HG03095 (cell line): ENCODE measurements around the gene PKNOX2.

Source experiments
- ATAC-seq: cut with Tn5 transposase; IDR thresholded peaks from one replicate; pipeline ENCODE4 v1.9.1; 2021; ENCODE audit warnings: moderate library complexity; ENCODE audit not compliant: unreplicated experiment

Gene PKNOX2

DNA sequence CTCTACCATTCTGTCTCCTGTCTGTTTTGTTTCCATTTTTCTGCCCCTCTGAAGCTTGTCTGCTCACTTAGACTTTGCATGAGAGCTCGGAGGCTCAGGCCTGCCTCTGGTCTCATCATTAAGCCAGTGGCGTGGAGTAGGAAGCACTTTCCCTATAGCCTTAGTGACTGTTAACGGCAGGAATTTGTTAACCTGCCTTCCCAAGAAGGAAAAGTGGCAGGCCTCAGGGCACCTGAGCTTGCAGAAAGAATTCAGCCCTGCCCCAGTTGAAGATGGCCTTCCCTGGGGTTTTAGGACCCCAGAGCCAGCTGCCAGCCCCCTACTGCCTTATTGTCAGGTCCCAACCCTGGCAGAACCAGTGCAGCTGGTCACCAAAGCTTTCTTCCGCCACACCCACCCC, 93.2 kb downstream of the PKNOX2 start:
- no peak for ATAC-seq

DNA sequence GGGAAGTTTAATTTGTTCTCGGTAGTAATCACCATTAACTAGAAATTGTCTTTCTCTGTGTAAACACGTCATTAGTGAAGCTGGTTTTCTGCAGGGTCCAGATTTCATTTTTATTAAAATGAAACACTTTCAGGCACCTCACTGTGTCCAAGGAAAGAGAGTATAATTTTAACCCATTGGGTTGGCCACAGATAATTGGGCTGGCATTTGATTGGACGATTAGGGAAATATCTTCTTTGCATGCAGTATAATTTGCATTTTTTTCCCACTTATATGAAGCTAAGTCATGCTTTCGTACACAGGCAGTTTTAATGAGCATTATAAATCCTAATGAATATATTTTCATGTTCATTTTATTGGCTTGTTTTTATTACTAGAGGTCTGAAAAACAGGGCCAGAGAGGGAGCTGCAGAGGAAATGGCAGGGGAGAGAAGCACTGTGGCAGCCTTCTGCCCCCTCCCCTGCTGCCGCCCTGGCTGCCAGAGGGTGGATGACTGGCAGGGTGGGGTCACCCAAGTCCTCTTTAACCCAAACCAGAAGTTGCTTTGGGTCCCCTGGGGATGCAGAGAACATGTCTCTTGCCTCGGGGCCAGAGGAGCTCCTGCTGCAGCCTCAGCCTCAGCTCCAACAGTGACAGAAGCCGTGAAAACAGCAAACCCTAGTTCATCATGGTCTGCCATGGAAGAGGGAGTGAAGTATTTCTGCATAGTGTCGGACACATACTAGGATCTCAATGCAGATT, 93.9 kb downstream of the PKNOX2 start:
- ATAC-seq: no peak

DNA sequence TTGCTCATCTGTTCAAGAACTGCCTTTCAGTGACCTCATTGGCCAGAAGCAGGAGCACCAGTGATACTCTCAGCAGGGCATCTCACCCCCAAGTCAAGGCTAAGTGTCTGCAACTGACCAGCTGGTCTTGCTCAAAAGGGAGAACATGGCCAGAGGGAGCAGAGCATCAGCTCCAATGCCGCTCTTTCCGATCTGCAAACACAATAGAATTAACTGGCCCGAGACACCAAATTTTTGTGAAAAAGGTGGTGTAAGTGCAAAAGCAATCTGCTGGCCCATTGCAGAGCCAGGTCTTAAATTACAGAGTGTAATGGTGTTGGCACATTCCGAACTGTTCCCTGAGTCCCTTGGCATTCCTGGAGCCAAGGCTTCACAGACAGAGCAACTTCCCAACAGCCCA, 97.0 kb downstream of the PKNOX2 start:
- no peak for ATAC-seq

DNA sequence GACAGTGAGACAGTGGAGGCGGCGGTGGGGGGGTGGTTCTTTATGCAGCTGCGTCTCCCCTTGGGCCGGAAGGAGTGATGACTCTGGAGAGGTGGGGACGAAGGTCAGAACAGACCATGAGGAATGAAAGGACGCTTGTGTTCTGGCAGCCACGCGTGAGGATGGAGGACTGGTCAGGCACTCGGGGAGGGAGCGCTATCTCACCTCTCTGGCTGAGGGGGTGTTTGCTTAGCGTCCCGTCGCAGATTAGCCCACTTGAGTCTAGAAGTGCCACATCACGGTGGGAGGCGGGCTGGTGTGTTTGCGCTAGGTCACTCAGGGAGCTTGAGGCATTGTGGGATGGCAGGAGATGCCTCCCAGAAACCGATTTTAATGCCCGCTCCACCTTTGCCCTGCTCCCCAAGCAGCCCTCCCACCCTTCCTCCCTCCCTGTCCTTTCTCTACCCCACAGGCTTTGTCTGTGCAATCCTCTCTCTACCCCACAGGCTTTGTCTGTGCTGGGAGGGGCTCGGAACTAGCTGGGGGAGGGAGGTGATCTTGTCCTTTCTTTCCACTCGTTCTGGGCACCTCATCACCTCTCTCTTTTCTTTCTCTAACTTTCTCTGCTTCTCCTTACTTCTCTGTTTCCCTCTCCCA, 97.8 kb downstream of the PKNOX2 start:
- ATAC-seq: no peak

DNA sequence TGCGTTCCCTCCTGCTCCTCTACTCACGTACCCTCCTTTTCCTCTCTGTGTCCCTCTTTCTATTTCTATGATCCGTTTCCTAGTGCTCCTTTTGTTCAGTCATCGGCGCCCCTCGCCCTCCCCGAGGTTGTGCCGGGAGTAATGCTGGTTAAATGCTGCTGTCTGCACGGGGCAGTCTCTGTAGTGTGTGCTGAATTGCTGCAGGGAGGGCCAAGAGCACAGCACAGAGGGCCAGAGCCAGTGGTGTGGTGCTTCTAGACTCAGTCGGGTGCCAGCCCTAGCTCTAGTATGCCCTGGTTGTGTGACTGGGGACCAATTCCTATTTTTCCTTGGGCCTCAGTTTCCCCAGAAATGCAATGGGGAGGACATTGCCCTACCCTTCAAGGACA, 98.3 kb downstream of the PKNOX2 start:
- ATAC-seq: no peak

DNA sequence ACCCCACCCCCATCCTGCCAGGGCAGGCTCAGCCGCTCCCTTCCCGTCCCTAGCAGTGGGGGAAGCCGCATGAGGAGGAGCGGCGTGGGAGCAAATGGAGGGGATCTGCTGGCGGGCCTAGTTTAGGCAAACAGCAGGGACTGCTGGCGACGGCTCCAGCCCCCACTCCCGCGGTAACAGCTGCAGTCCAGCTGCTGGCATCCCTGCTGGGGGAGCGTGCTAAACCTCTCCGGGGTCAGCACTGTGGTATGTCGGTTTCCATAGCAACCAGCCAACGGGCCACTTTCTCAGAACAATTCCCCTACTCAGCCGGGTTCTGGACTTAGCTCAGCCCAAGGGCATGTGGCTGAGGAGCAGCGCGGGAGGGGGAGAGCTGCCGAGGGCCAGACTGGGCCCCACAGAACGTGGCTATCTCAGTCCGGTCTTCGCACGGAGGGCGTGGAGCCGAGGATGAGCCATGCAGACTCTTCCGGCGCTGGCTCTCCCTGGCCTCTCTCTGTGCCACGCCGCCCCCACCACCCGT, 98.8 kb downstream of the PKNOX2 start:
- ATAC-seq: no peak

DNA sequence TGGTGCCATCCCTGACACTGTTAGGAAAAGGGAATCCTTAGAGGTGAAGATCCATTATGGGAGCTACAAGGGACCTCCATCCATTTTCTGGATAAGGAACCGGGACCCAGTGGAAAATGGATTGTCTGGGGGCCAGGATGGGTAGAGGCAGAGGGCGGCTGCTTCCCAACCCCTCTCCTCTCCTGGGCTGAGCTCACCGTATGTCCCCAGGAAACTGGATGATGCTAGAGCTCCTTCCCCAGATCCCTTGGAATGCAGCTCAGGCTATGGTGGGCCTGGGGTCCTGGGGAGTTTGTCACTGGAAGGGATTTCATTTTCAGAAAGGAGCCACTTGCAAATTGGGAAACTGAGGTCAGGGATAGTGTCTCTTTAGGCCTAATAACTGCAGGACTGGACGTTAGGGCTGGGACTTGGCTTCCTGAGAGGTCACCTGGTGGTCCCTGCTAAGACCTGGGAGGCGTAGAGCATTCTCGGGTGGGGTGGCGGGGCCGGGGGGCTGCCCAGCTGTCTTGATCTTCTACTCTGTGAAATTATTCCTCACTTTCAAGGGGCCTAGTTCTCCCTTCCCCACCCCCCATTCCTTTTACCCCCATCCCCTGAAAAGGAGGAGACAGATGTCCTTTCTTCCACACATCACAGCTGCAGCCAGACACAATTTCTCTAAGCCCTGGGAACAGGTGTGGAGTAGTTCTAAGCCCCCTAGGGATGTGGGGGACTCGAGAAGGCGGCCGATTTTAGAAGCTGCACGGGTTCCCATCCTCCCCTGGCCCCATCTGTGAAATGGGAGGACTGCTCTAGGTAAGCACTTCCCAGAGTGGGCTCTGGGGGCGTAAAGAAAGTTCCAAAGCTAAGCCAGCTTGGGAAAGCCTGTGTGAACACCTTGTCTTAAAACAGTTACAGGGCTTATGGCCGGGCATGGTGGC, 99.8 kb downstream of the PKNOX2 start:
- ATAC-seq: no peak

DNA sequence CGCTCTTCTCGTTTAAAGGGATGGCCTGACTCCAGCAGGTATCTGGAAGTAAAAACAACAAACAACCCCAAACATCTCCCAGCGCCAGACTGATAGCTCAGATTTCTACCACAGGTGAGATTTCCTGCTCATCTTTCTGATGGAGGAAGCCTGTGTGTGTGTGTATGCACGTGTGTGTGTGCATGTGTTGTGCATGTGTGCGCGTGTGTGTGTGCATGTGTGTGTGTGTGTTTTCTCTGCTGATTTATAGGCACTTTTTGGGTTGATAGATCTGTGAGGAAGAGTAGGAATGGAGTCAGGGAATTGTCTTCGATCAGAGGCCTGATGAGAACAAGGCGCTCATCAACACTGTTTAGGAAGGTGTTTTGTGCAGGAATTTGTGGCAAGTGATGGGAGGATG, 103.0 kb downstream of the PKNOX2 start:
- no peak for ATAC-seq

DNA sequence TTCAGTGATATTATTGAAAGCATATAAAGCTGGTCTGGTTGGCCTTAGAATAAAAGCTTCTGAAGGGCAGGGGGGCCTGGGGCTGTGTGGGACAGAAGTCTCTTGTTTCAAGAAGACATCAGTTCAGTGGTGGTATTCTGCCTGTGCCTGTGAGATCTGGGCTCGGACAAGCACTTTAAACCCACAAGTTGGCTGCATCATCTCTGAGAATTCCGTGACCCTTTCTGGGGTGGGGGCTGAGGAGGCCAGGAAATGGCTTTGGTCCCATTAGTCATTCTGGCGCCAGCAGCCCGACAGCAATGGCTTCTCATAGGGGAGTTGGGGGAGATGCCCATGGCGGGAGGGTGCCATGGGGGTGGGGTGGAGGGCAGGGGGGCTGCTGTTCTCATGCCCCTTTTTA, 104.1 kb downstream of the PKNOX2 start:
- ATAC-seq: no peak

DNA sequence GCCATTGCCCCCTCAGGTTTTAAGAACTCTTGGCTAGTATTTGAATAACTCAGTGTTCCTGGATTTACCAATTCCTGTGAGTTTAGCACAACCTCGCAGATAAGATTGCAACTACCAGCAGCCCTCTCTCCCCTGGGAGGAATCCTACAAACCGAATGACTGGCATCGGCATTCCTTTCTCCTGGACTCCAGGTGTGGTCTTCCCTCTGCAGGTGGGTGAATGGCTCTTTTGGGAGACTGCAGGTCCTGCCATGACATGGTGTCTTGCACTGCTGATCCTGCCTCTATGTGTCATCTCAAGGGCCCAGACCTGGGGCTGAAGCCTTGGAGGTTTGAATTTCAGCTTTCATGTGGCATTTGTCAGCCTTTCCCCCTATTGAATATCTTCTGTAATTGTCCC, 105.6 kb downstream of the PKNOX2 start:
- no peak for ATAC-seq

DNA sequence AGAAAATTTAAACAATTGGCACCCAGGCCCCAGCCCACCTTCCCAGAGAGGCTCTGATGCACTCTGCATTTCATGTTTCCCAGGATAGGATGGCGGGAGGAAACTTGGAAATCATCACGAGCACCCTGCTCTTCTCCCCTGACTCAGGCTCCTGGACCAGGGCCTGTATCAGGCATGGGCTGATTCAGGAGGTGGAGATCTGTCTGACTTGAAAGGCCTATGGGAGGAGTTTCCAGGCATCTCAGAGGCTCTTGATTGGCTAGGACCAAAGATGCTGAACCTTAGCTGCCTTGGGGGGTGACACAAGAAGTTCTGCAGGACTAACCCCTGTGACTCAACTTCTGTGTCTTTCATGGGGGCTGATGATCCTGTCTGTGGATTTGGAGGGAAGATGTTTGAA, 106.2 kb downstream of the PKNOX2 start:
- no peak for ATAC-seq

DNA sequence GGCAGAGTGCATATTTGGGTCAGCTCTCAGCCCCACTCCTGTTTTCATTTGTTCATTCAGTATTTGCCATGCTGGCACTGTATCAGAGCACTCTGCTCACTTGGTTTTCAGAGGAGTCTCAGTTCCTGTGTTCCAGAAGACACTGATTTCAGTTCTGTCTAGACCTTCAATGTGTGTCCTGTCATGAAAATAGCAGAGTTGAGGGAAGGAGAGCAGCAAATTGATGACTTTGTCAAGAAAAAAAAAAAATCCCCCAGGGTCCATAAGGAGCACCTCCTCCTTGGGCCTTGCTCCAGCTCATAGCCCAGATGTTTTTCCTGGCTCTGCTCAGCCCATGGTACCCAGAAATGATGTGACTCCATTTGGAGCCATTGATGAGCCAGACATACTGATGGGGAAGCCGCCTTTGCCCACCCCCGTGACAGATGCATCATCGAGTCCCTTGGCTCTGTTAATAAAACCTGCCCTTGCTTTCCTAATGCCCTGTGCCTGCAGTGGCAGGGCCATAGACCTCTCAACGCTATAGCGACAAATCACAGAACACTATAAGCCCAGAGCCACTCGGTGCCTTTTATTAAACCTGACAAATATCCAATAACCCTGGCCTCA, 107.0 kb downstream of the PKNOX2 start:
- ATAC-seq: no peak

DNA sequence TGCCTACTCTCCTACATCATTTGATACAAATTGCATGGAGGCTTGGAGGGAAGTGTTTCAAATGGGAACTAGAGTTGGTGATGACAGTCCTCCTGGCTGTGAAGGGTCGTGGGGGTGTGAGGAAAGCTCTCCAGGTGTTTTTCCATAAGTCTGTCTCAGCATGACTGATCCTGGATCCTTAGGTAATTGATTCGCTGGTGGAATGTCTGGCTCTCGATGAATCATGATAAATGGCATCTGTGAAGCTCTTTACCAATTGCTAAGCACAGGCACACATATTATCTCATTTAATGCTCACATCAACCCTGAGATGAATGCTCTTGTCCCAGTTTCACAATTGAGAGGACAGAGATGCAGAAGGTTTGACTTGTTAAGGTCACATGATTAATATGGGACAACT, 107.5 kb downstream of the PKNOX2 start:
- no peak for ATAC-seq

DNA sequence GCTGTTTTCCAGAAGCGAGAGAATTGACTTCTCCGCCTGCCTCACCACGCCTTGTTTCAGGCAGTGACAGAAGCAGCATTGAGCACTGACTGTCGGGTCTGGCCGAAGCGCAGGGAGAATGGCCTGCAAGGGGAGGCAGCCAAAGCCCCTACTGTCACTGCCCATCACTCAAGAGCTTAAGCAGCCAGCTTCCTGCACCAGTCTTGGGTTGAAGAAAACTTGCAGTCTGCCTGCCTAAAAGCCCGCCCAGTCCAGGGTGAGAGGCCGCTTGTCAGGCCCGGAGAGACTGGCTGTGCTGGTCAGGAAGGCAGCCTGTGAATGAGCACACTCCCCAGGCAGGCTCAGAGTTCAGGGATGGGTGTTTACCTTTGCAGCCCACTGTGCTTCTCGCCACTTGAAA, 108.3 kb downstream of the PKNOX2 start:
- no peak for ATAC-seq

DNA sequence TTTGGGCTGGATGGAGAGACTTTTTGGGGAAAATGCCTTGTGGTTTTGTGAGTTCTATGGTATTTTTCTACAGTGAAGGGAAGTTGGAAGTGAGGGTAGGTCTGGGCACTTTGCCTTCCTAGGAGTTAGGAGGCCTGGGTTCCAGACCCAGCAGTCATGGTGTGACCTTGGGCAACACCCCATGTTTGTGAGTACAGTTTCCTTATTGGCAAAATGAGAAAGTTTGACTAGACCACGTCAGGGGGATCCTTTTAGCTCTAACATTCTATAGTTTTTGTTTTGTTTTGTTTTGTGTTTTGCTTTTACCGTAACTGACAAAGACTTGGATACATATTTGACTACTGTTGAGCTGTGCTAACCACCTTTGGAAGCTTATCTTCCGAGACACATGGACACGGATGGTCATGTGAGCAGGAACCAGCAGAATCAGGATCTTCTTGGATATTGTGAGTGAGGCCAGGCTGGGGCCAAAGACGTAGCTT, 109.0 kb downstream of the PKNOX2 start:
- ATAC-seq: no peak

DNA sequence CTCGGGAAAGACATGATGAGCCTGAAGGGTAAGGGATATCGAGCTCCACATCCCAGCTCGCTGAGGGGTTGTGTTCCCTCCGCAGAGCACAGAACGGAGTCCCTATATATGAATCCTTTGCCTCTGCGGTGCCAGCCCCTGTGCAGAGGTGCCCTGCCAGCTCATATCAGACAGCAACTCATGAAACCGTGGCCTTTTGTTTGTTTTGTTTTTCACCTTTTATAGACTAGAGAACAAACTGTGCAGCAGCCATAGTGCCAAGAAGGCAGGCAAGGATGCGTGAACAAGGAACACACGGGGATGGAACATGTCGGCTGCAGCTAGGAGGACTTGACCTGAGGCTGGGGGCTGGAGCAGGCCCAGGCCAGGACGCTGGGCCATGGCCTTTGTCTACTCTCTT, 109.8 kb downstream of the PKNOX2 start:
- no peak for ATAC-seq

DNA sequence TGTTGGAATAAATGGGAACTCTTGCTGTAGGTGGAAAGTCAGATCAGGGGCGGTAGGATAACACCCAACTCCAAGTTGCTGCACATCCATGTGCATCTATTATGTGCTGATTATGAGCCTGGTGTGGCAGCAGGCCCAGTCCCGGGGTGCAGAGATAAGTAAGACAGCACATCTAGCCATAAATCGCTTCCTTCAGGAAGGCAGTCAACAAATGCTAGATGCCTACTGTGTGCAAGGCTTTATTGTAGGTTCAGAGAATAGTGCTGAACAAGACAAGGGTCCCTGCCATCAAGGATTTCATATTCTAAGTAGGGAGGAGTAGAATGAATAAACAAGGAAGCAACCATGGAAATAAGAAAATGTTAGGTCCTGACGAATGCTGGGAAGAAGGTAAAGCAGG, 110.2 kb downstream of the PKNOX2 start:
- ATAC-seq: no peak

DNA sequence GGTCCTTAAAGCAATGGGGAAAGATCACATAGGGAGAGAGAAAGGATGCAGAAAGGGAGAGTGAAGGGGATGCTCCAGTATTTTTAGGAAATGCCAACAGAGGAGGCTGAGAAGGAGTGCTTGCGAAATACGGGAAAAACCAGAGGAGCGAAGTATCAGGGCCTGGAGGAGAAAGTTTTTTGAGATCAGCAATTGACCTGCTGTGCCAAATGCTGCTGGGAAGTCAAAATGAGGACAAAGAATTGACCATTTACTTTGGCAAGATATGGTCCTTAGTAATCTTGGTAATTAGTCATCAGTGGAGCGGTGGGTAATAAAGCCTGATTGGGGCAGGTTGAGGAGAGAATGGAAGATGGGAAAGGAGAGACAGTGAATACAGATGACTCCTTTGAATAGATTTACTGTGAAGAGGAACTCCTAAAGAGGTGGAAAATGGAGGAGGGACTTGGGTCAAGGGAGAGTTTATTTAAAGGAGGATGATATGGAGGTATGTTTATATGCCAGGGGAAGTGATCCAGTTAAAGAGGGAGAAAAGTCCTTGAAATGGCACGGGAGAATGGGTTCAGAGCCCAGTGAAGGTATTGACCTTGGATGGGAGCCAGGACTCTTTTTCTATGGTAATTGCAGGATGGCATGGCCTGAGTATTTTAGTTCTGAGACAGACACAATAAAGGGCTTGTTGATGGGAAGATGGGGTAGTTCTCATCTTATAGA, 111.5 kb downstream of the PKNOX2 start:
- ATAC-seq: no peak

DNA sequence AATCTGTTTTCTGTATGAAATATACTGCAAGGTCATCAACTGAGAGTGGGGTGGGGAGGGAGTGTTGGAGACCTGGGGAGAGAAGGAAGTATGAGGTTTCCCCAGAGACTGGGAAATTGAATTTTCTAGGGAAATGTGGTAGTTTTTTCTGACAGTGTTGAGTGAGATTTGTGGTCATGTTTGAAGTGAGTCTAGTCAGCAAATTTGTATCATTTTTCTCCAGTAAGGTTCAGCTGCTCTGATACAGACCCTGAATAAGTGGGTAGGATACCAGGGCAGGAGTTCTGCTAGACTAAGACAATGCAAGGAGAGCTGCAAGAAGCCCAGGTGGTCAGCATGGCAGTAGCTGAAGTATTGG, 112.0 kb downstream of the PKNOX2 start:
- no peak for ATAC-seq

DNA sequence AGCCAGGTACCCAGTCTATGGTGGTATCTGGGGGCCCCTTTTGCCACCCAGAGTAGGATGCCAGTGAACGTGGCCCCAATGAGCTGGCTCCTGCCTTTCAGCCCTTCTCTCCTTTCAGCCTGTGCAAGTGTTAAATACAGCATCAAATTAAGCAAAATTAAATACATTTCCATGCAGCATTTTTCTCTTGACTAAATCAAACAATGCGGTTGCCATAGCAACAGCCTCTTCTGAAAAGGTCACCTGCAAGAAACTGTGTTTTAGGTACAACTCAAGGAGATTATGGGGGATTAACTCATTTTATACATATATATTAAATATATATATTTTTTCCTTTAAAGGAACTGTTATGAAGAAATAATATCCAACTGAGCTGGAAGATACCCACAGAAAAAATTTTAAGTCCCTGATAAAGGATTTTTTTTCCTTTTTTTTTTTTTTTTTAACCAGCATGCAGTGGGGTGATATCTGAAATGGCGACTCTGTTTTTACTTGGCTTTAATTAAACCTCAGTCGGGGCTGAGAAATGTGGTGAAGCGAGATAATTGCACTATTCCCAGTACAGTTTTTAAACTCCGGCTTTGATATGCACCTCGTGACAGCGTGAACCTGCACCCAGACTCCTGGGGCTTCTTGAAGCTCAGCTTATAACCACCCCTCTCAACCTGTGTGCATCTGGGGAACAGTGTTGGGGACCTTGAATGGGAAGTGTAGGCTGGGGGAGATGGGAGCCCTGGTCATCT, 115.3 kb downstream of the PKNOX2 start:
- ATAC-seq: no peak
